ENCODE results near the gene ASTN2. TPM values are rescaled to one million over a fixed set of nuclear protein-coding genes. Genes with fewer than 3 reads are reported as not detected.

ASTN2 gene
- polyA plus RNA-seq, 1 experiment = 6.6 TPM

DNA sequence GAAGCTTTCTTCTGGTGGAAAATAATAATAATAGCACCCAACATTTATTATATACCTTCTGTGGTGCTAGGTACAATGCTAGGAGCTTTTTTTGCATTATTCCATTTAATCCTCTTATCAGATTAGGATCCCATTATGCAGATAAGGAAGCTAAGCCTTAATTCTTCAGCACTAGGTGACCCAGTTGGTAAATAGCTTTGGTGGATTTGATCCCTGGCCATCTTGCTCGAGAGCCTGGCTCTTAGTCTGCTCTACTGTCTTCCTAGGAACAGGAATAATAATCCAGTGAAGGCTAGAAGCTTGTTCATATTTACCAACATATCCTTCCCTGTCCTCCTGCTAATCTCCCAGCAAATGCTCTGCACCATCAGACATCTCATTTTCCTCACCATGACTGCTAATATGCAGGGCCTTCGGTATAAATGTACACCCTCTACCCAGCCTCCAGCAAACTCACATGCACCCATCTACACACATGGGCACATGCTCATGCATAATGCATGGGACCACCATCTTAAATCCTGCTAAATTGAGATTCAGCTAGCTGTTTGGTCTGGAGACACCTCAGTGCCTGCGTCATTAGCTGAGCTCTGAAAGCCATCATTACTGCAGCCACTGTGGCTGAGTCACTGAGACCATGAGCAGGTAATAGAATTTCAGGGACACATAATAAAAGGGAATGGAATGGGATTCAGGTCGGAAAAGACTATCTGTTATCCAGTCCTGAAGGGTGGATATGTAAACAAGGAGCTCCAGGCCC, 640.3 kb downstream of the ASTN2 start:
- no peak for DNase-seq (ENCODE audit: low read depth, low spot score)
- ChIA-PET CTCF (no interaction called here), POLR2A (no interaction called here)

DNA sequence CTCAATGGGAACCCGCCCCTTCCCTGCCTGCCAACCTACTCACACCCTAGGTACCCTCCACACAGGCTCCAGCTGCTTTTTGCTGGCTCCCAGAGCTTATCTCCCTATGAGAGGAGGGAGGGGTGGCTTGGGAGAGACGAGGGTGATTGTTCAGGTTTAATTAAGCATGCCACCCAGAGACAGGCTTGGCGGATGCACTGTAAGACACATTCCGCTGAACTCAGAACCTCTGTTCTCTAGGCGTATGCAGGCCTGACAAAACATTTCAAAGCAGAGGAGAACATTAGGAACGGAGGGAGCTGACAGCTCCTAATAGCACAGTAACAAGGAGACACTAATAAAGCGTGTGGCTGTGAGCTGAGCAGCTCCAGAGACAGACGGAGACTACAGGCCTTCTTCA, 647.6 kb downstream of the ASTN2 start:
- CTCF ChIA-PET = no interaction called here
- no peak overlapping the region for H3K4me3 ChIP-seq (ENCODE audit: low read depth, low read length)
- H3K27me3 ChIP-seq (ENCODE audit: control insufficient read depth, insufficient read depth, low read length) = no peaks in the 10 kb centered on the region
- DNase-seq (ENCODE audit: low read depth, low spot score) = no peak
- no peaks in the 10 kb centered on the region for H3K9me3 ChIP-seq (ENCODE audit: control insufficient read depth, insufficient read depth, low read length)
- POLR2A ChIA-PET = no interaction called here
- TF ChIP-seq, protein P1, sequence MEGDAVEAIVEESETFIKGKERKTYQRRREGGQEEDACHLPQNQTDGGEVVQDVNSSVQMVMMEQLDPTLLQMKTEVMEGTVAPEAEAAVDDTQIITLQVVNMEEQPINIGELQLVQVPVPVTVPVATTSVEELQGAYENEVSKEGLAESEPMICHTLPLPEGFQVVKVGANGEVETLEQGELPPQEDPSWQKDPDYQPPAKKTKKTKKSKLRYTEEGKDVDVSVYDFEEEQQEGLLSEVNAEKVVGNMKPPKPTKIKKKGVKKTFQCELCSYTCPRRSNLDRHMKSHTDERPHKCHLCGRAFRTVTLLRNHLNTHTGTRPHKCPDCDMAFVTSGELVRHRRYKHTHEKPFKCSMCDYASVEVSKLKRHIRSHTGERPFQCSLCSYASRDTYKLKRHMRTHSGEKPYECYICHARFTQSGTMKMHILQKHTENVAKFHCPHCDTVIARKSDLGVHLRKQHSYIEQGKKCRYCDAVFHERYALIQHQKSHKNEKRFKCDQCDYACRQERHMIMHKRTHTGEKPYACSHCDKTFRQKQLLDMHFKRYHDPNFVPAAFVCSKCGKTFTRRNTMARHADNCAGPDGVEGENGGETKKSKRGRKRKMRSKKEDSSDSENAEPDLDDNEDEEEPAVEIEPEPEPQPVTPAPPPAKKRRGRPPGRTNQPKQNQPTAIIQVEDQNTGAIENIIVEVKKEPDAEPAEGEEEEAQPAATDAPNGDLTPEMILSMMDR (IDR thresholded peaks at IDR 0.05; ENCODE audit: low read depth, low read length) = no peak
- H3K27ac ChIP-seq (ENCODE audit: low read depth, low read length) = no peak overlapping the region

More for the DNA sequence above, 640.3 kb downstream of the ASTN2 start:
- TF ChIP-seq, protein P1 (IDR thresholded peaks at IDR 0.05; ENCODE audit: low read depth, low read length) = no peak
- H3K27ac ChIP-seq (ENCODE audit: low read depth, low read length) = no peak overlapping the region
- no peaks in the 10 kb centered on the region for H3K27me3 ChIP-seq (ENCODE audit: control insufficient read depth, insufficient read depth, low read length)
- no peak overlapping the region for H3K4me3 ChIP-seq (ENCODE audit: low read depth, low read length)
- no peaks in the 10 kb centered on the region for H3K9me3 ChIP-seq (ENCODE audit: control insufficient read depth, insufficient read depth, low read length)

GRCh38 chr9:116765011-116765410, 649.8 kb downstream of the ASTN2 start:
- Histone ChIP-seq H3K27ac (ENCODE audit: low read depth, low read length) (no peak overlapping the region), H3K27me3 (ENCODE audit: control insufficient read depth, insufficient read depth, low read length) (no peaks in the 10 kb centered on the region), H3K4me3 (ENCODE audit: low read depth, low read length) (no peak overlapping the region), H3K9me3 (ENCODE audit: control insufficient read depth, insufficient read depth, low read length) (no peaks in the 10 kb centered on the region)
- CTCF ChIA-PET = no interaction called here
- no peak for DNase-seq (ENCODE audit: low read depth, low spot score)
- POLR2A ChIA-PET = no interaction called here
- TF ChIP-seq, protein P1 (IDR thresholded peaks at IDR 0.05; ENCODE audit: low read depth, low read length) = no peak

DNA sequence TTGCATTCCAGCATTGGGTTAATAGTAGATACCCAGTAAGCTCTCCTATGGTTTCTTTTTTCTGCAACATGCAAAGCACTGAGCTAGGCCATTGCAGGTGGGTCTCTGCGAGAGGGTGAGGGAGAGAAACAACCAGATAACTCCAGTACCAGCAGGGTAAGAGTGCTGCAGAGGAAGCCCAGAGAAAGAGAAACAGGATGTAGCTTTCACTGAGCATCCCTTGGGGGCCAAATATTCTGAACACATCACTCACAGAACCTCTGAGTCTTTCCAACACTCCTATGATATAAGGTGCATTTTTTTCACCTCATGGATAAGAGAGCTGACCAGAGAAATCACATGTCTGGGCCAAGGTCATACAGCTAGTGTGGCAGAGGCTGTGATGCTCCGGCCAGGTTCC, 651.1 kb downstream of the ASTN2 start:
- Histone ChIP-seq H3K27me3 (ENCODE audit: control insufficient read depth, insufficient read depth, low read length) (no peaks in the 10 kb centered on the region), H3K9me3 (ENCODE audit: control insufficient read depth, insufficient read depth, low read length) (no peaks in the 10 kb centered on the region), H3K4me3 (ENCODE audit: low read depth, low read length) (no peak overlapping the region), H3K27ac (ENCODE audit: low read depth, low read length) (no peak overlapping the region)
- POLR2A ChIA-PET = no interaction called here
- no peak for DNase-seq (ENCODE audit: low read depth, low spot score)
- TF ChIP-seq, protein P1 (IDR thresholded peaks at IDR 0.05; ENCODE audit: low read depth, low read length) = no peak
- CTCF ChIA-PET = no interaction called here

GRCh38 chr9:116760636-116761035, 654.2 kb downstream of the ASTN2 start:
- POLR2A ChIA-PET = no interaction called here
- TF ChIP-seq, protein P1 (IDR thresholded peaks at IDR 0.05; ENCODE audit: low read depth, low read length) = no peak
- CTCF ChIA-PET = interaction anchor here (0.6 kb wide), 1 partner anchor 23 kb away, joined by 3 read pairs; no protein-coding TSS in a partner anchor
- Histone ChIP-seq H3K9me3 (ENCODE audit: control insufficient read depth, insufficient read depth, low read length) (no peaks in the 10 kb centered on the region), H3K4me3 (ENCODE audit: low read depth, low read length) (no peak overlapping the region), H3K27me3 (ENCODE audit: control insufficient read depth, insufficient read depth, low read length) (no peaks in the 10 kb centered on the region), H3K27ac (ENCODE audit: low read depth, low read length) (no peak overlapping the region)
- no peak for DNase-seq (ENCODE audit: low read depth, low spot score)

Data from AG04450 (cell line).